EL (cell line): ENCODE results near the gene MYOCOS.
A peak's percentile ranks its signal among the peaks of the same experiment; 100 is the strongest.

Experiments
- DNase-seq: peaks from one replicate; pipeline ENCODE4 v3.0.0-alpha.2; 2016

Gene MYOCOS

GRCh38 chr1:171663854-171664575 is 42.0 kb downstream of the MYOCOS start:
- no peak for DNase-seq

- peak; percentile 11 for DNase-seq
Measured at GRCh38 chr1:171664976-171665375, 42.9 kb downstream of the MYOCOS start.

- no peak for DNase-seq
Measured at GRCh38 chr1:171666114-171666769, 44.2 kb downstream of the MYOCOS start.

- DNase-seq = no peak
Measured at GRCh38 chr1:171668372-171668771, 46.3 kb downstream of the MYOCOS start.

GRCh38 chr1:171670739-171671138 is 48.7 kb downstream of the MYOCOS start:
- no peak for DNase-seq

GRCh38 chr1:171674431-171675405 is 52.7 kb downstream of the MYOCOS start:
- no peak for DNase-seq
